Keratinocyte (primary cell): Measurements from ENCODE around the gene MUC2. TPM values are rescaled to one million over a fixed set of nuclear protein-coding genes. Genes with fewer than 3 reads are reported as not detected.

Source experiments
- DNase-seq: peaks from one replicate; pipeline ENCODE4 v3.0.0-alpha.2; 2011; ENCODE audit warnings: low read depth, missing footprints, low spot score
- FAIRE-seq: peaks from 2 replicates; lab custom pipeline; 2011; peaks lifted over from hg19 to GRCh38; lab: Jason Lieb, UNC
- H2AFZ ChIP-seq: 2 replicates; pipeline ENCODE4 v1.6.0; 2012; ENCODE audit warnings: low read length, control low read depth, inconsistent platforms; ENCODE audit not compliant: control insufficient read depth
- H3K27ac ChIP-seq: 2 replicates; pipeline ENCODE4 v1.5.1; 2011; ENCODE audit warnings: low read length; ENCODE audit not compliant: control insufficient read depth, insufficient read depth
- H3K27me3 ChIP-seq: 3 replicates; pipeline ENCODE4 v1.6.0; 2011; ENCODE audit warnings: low read length; ENCODE audit not compliant: control insufficient read depth, insufficient read depth; ENCODE audit errors: extremely low read depth
- H3K36me3 ChIP-seq, 2 experiments: 2 replicates in 1 of 2; 3 replicates in 1 of 2; pipeline ENCODE4 v1.5.1; 2011; ENCODE audit warnings: low read length in 2 of 2, mild to moderate bottlenecking in 1 of 2; ENCODE audit not compliant: control insufficient read depth in 2 of 2, insufficient read depth in 2 of 2; ENCODE audit errors: extremely low read depth in 1 of 2
- H3K4me1 ChIP-seq: 3 replicates; pipeline ENCODE4 v1.5.1; 2011; ENCODE audit warnings: low read length; ENCODE audit not compliant: control insufficient read depth, insufficient read depth; ENCODE audit errors: extremely low read depth
- H3K4me2 ChIP-seq: 3 replicates; pipeline ENCODE4 v1.6.0; 2011; ENCODE audit warnings: low read depth, low read length; ENCODE audit not compliant: control insufficient read depth, insufficient read depth; ENCODE audit errors: extremely low read depth
- H3K4me3 ChIP-seq, 3 experiments: fragments of 200-600 bp in 1 of 3; sonication (generic) in 1 of 3; 2 replicates in 2 of 3; 3 replicates in 1 of 3; pipeline ENCODE4 v1.5.1; 2011 to 2016; ENCODE audit warnings: low read length in 3 of 3, mild to moderate bottlenecking in 3 of 3, control low read depth in 2 of 3, inconsistent platforms in 1 of 3, low read depth in 1 of 3, mixed read lengths in 1 of 3, mixed run types in 1 of 3, moderate library complexity in 1 of 3; ENCODE audit not compliant: control insufficient read depth in 2 of 3, insufficient read depth in 2 of 3; ENCODE audit errors: extremely low read depth in 1 of 3
- H3K79me2 ChIP-seq: 2 replicates; pipeline ENCODE4 v1.6.0; 2012; ENCODE audit warnings: low read length; ENCODE audit not compliant: control insufficient read depth, insufficient read depth
- H3K9ac ChIP-seq: 3 replicates; pipeline ENCODE4 v1.6.0; 2011; ENCODE audit warnings: low read length; ENCODE audit not compliant: control insufficient read depth, insufficient read depth; ENCODE audit errors: extremely low read depth
- H3K9me1 ChIP-seq: 3 replicates; pipeline ENCODE4 v1.6.0; 2011; ENCODE audit warnings: low read length; ENCODE audit not compliant: control insufficient read depth, insufficient read depth; ENCODE audit errors: extremely low read depth
- H3K9me3 ChIP-seq: 2 replicates; pipeline ENCODE4 v1.5.1; 2012; ENCODE audit warnings: low read depth, low read length; ENCODE audit not compliant: control insufficient read depth
- H4K20me1 ChIP-seq: 3 replicates; pipeline ENCODE4 v1.6.0; 2011; ENCODE audit warnings: low read length; ENCODE audit not compliant: control insufficient read depth, insufficient read depth; ENCODE audit errors: extremely low read depth
- EZH2 ChIP-seq: IDR thresholded peaks from one replicate; pipeline ENCODE4 v1.6.1; 2012; ENCODE audit warnings: inconsistent platforms, mild to moderate bottlenecking, low read length, moderate library complexity
- dilution Hi-C: fragments of 300-500 bp; cut with MboI; formaldehyde crosslinking; loops from one replicate; pipeline ENCODE4 v1.7.0; 2020; ENCODE audit warnings: low sequenced_read_pairs; ENCODE audit not compliant: extremely low pct_ligation_motif_present
- polyA plus RNA-seq, 5 experiments: library from polyadenylated mRNA; depleted of rRNA in 3 of 5; stranded (reverse) in 3 of 5; stranded (forward) in 1 of 5; unstranded in 1 of 5; fragments of >200 nt; gene quantifications; 1 replicate in 1 of 5; 2 replicates in 3 of 5; 3 replicates in 1 of 5; pipeline versions ENCODE4 v1.2.1 to v1.2.3, GENCODE V29; 2011 to 2012; ENCODE audit warnings: missing spikeins in 2 of 5, low read depth in 1 of 5, low replicate concordance in 1 of 5
- TF ChIP-seq, protein P1 (sequence below), 3 experiments: IDR thresholded peaks in 1 of 3; conservative IDR thresholded peaks in 1 of 3; optimal IDR thresholded peaks in 1 of 3; 2 replicates in 2 of 3; 3 replicates in 1 of 3; pipeline versions ENCODE3 to v1.5.1; 2011; ENCODE audit warnings: low read length in 3 of 3, mild to moderate bottlenecking in 3 of 3, moderate library complexity in 2 of 3, control low read depth in 1 of 3, inconsistent platforms in 1 of 3; ENCODE audit not compliant: insufficient read depth in 2 of 3; ENCODE audit errors: extremely low read depth in 1 of 3

The MUC2 gene
- polyA plus RNA-seq, 1 donor (not counting 4 experiments of a cell fraction or from before 2014, with no cell fraction given): not detected

DNA sequence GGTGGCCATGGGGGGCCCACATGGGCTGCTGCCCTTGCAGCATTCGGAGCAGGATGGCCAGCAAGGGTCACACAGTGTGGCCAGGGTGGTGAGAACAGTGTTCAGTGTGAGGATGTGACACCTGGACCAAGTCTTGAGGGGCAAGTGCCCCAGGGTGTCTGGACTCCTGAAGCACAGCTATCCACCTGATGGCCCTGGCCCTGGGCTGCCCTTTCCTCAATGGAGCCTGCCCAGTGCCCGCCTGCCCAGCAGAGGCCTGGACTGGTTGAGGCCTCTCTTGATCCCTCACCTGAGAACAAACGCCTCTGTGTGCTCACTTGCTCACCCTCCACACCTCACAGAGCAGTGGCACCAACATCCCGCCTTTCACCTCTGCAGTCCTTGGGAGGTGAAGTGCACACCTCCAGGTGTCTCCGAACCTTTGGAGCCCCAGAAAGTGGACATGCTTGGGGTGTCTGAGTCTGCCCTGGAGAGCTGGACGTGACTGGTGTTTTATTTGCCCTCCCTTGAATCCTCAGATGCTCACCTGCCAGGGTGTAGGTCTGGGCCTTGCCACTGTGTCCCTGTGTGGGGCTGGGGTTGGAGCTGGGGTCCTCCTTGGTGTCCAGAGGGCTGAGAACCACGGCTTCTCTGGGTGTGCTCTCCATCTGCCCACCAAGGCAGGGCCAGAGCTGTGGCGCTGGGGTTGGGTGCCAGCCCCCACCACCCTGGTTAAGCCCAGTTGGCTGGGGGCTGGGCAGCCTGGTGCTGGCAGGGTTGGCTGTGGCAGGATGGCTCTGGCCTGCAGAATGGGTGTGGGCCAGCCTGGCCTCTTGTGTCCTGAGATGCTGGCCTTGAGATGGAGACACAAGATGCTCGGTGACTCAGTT, 3.8 kb upstream of the MUC2 start:
- no peaks in the 10 kb centered on the region for H3K79me2 ChIP-seq
- H3K36me3 ChIP-seq: no peaks in the 10 kb centered on the region
- no peaks in the 10 kb centered on the region for H3K9me3 ChIP-seq
- H2AFZ ChIP-seq: no peak overlapping the region
- H3K4me1 ChIP-seq: peaks cover 10% of the 10 kb centered on the region
- TF ChIP-seq, protein P1, sequence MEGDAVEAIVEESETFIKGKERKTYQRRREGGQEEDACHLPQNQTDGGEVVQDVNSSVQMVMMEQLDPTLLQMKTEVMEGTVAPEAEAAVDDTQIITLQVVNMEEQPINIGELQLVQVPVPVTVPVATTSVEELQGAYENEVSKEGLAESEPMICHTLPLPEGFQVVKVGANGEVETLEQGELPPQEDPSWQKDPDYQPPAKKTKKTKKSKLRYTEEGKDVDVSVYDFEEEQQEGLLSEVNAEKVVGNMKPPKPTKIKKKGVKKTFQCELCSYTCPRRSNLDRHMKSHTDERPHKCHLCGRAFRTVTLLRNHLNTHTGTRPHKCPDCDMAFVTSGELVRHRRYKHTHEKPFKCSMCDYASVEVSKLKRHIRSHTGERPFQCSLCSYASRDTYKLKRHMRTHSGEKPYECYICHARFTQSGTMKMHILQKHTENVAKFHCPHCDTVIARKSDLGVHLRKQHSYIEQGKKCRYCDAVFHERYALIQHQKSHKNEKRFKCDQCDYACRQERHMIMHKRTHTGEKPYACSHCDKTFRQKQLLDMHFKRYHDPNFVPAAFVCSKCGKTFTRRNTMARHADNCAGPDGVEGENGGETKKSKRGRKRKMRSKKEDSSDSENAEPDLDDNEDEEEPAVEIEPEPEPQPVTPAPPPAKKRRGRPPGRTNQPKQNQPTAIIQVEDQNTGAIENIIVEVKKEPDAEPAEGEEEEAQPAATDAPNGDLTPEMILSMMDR (optimal IDR thresholded peaks at IDR 0.05 in 1 of 3, IDR thresholded peaks at IDR 0.05 in 1 of 3, conservative IDR thresholded peaks at IDR 0.05 in 1 of 3; ENCODE audit: extremely low read depth in 1 of 3, insufficient read depth in 2 of 3, low read length in 3 of 3): no peak
- TF ChIP-seq EZH2: no peak
- no peaks in the 10 kb centered on the region for H3K27me3 ChIP-seq
- H3K27ac ChIP-seq: no peak overlapping the region
- H3K4me3 ChIP-seq: no peak overlapping the region
- H4K20me1 ChIP-seq: no peaks in the 10 kb centered on the region
- DNase-seq (no peak), FAIRE-seq (no peak)
- dilution Hi-C loops: no loop called here
- H3K4me2 ChIP-seq: no peak overlapping the region
- H3K9me1 ChIP-seq: no peaks in the 10 kb centered on the region
- H3K9ac ChIP-seq: no peak overlapping the region

DNA sequence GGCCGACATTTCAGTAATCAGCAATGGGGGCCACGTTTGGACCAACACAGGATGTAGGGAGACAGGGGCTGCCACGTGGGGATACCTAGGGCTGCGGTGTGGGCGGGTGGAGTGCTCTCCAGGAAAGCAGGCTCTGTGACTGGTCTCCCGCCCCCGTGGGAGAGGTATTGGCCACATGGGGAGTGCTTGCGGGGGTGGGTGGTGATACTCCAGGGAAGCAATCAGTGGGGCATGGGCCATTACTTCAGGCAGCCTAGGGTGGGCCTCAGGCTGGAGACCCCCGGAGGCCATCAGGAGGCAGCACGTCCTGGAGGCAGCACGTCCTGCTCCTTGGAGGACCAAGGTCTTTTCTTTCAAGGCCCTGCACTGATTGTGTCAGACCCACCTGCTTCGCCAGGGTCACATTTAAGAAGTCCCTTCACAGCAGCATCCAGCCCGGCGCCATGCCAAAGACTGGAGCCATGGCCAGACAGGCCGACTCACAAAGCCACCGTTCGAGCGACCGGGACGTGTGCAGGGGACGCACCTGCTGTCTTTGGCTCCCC, 3.0 kb upstream of the MUC2 start:
- Histone ChIP-seq H3K27ac (no peak overlapping the region), H3K27me3 (no peaks in the 10 kb centered on the region), H3K4me1 (peaks cover 10% of the 10 kb centered on the region), H3K36me3 (no peaks in the 10 kb centered on the region), H3K4me3 (no peak overlapping the region), H3K79me2 (no peaks in the 10 kb centered on the region), H3K9me1 (no peaks in the 10 kb centered on the region), H2AFZ (no peak overlapping the region), H3K4me2 (no peak overlapping the region), H3K9me3 (no peaks in the 10 kb centered on the region), H4K20me1 (no peaks in the 10 kb centered on the region), H3K9ac (no peak overlapping the region)
- dilution Hi-C loops: no loop called here
- FAIRE-seq (no peak), DNase-seq (no peak)
- no peak for TF ChIP-seq EZH2
